MM.1S (cell line): ENCODE data around the gene MT2A.

Experiments
- DNase-seq: peaks from one replicate; pipeline ENCODE4 v3.0.0-alpha.2; 2015
- H2AFZ ChIP-seq: fragments of 300-600 bp; sonication (generic); 2 replicates; pipeline ENCODE4 v1.6.0; 2016; ENCODE audit warnings: antibody characterized with exemption, low read length
- H3F3A ChIP-seq: fragments of 300-600 bp; sonication (generic); 2 replicates; pipeline ENCODE4 v1.6.1; 2016; ENCODE audit warnings: mild to moderate bottlenecking, antibody characterized with exemption, low read length, moderate library complexity, mixed read lengths; ENCODE audit not compliant: insufficient read depth
- H3K27ac ChIP-seq: fragments of 300-600 bp; sonication (generic); 2 replicates; pipeline ENCODE4 v1.5.1; 2016; ENCODE audit warnings: mild to moderate bottlenecking, low read length
- H3K27me3 ChIP-seq: fragments of 300-600 bp; sonication (generic); replicated peaks from 2 replicates; pipeline ENCODE4 v1.6.0; 2016; ENCODE audit warnings: low read length; ENCODE audit not compliant: insufficient read depth
- H3K36me3 ChIP-seq: fragments of 300-600 bp; sonication (generic); replicated peaks from 2 replicates; pipeline ENCODE4 v1.6.1; 2016; ENCODE audit warnings: mild to moderate bottlenecking, low read length, mixed read lengths; ENCODE audit not compliant: insufficient read depth
- H3K4me1 ChIP-seq: fragments of 300-600 bp; sonication (generic); 2 replicates; pipeline ENCODE4 v1.6.1; 2016; ENCODE audit warnings: low read length, mixed read lengths
- H3K4me2 ChIP-seq: fragments of 300-600 bp; sonication (generic); 2 replicates; pipeline ENCODE4 v1.6.0; 2016; ENCODE audit warnings: low read depth, low read length
- H3K4me3 ChIP-seq: fragments of 300-600 bp; sonication (generic); 2 replicates; pipeline ENCODE4 v1.5.1; 2016; ENCODE audit warnings: low read length, mixed read lengths
- H3K79me2 ChIP-seq: fragments of 300-600 bp; sonication (generic); 2 replicates; pipeline ENCODE4 v1.6.1; 2016; ENCODE audit warnings: mixed run types, low read length, mixed read lengths
- H3K9ac ChIP-seq: fragments of 300-600 bp; sonication (generic); 2 replicates; pipeline ENCODE4 v1.6.1; 2016; ENCODE audit warnings: low read length, mixed read lengths
- H3K9me2 ChIP-seq: fragments of 300-600 bp; sonication (generic); replicated peaks from 2 replicates; pipeline ENCODE4 v1.6.1; 2016; ENCODE audit warnings: mild to moderate bottlenecking, low read length, mixed read lengths; ENCODE audit not compliant: insufficient read depth
- H3K9me3 ChIP-seq: fragments of 300-600 bp; sonication (generic); replicated peaks from 2 replicates; pipeline ENCODE4 v1.6.1; 2016; ENCODE audit warnings: mild to moderate bottlenecking, low read length, mixed read lengths; ENCODE audit not compliant: insufficient read depth
- H4K20me1 ChIP-seq: fragments of 300-600 bp; sonication (generic); 2 replicates; pipeline ENCODE4 v1.6.1; 2016; ENCODE audit warnings: mild to moderate bottlenecking, low read length, moderate library complexity, mixed read lengths; ENCODE audit not compliant: insufficient read depth
- CTCF ChIP-seq: fragments of 300-600 bp; sonication (generic); IDR thresholded peaks from 2 replicates; pipeline ENCODE4 v1.5.1; 2016; ENCODE audit warnings: antibody characterized with exemption, low read length, mixed read lengths
- EZH2 ChIP-seq: fragments of 300-600 bp; sonication (generic); optimal IDR thresholded peaks from 2 replicates; pipeline ENCODE3; 2017; ENCODE audit warnings: low read depth, mild to moderate bottlenecking, antibody characterized with exemption, low read length, mixed read lengths
- EZH2phosphoT487 ChIP-seq: fragments of 300-600 bp; sonication (generic); IDR thresholded peaks from 2 replicates; pipeline ENCODE4 v1.6.1; 2018; ENCODE audit warnings: antibody characterized with exemption, low read length

Gene MT2A

GRCh38 chr16:56584276-56584675, 24.1 kb upstream of the MT2A start:
- peaks cover 25% of the 10 kb centered on the region for H3K27me3 ChIP-seq
- no peak overlapping the region for H3K27ac ChIP-seq
- no peak overlapping the region for H3K9ac ChIP-seq
- H3F3A ChIP-seq = no peaks in the 10 kb centered on the region
- H3K4me2 ChIP-seq = no peak overlapping the region
- H3K9me2 ChIP-seq = no peaks in the 10 kb centered on the region
- no peak for TF ChIP-seq CTCF
- TF ChIP-seq EZH2phosphoT487 = no peak
- no peak for TF ChIP-seq EZH2
- H2AFZ ChIP-seq = no peak overlapping the region
- no peaks in the 10 kb centered on the region for H3K79me2 ChIP-seq
- H3K36me3 ChIP-seq = no peaks in the 10 kb centered on the region
- no peak overlapping the region for H3K4me3 ChIP-seq
- DNase-seq = no peak
- no peaks in the 10 kb centered on the region for H3K9me3 ChIP-seq
- no peaks in the 10 kb centered on the region for H3K4me1 ChIP-seq
- H4K20me1 ChIP-seq = no peaks in the 10 kb centered on the region

DNA sequence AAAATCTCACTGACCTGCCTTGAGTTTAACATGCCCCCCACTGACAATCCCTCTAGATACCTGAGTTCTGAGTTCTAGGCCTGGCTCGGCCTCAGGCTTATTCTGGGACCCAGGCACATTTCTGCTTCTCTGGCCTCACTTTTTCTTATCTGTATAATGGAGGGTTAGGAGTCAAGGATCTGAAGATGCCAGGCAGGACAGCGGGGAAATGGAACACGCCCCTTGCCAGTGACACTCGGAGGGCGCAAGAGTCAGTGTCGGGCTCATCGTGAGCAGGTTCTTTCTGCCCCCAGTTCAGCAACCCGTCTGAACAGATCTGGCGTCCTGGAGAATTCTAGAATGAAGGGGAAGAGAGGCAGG, 19.6 kb upstream of the MT2A start:
- no peak for DNase-seq
- H3K9me3 ChIP-seq = no peaks in the 10 kb centered on the region
- H3K27me3 ChIP-seq = peaks cover 29% of the 10 kb centered on the region
- no peak overlapping the region for H3K27ac ChIP-seq
- no peaks in the 10 kb centered on the region for H3K4me1 ChIP-seq
- no peak overlapping the region for H2AFZ ChIP-seq
- H3K36me3 ChIP-seq = no peaks in the 10 kb centered on the region
- no peaks in the 10 kb centered on the region for H3F3A ChIP-seq
- no peaks in the 10 kb centered on the region for H3K79me2 ChIP-seq
- H3K9me2 ChIP-seq = no peaks in the 10 kb centered on the region
- no peak overlapping the region for H3K4me3 ChIP-seq
- no peak overlapping the region for H3K4me2 ChIP-seq
- H4K20me1 ChIP-seq = no peaks in the 10 kb centered on the region
- H3K9ac ChIP-seq = no peak overlapping the region
- TF ChIP-seq CTCF = no peak
- no peak for TF ChIP-seq EZH2phosphoT487
- no peak for TF ChIP-seq EZH2

GRCh38 chr16:56589141-56590039, 19.0 kb upstream of the MT2A start, which contains the start of gene MT3:
MT3 (plus strand) TSS chr16:56589528; CDS start chr16:56589591, 63 bp downstream.
- H3F3A ChIP-seq = no peaks in the 10 kb centered on the region
- H4K20me1 ChIP-seq = no peaks in the 10 kb centered on the region
- H3K4me3 ChIP-seq = no peak within 1 kb of the TSS
- H3K9ac ChIP-seq = no peak within 1 kb of the TSS
- H3K27me3 ChIP-seq = peaks cover 29% of the 10 kb centered on the region
- no peak within 1 kb of the TSS for H2AFZ ChIP-seq
- H3K9me3 ChIP-seq = no peaks in the 10 kb centered on the region
- H3K9me2 ChIP-seq = no peaks in the 10 kb centered on the region
- H3K27ac ChIP-seq = no peak within 1 kb of the TSS
- no peak for DNase-seq
- TF ChIP-seq EZH2 (no peak), CTCF (no peak), EZH2phosphoT487 (no peak)
- no peaks in the 10 kb centered on the region for H3K4me1 ChIP-seq
- H3K4me2 ChIP-seq = peak within 1 kb of the TSS; percentile 12; the same call in 1 of the 2 replicates
- no peaks in the 10 kb centered on the region for H3K36me3 ChIP-seq
- no peaks in the 10 kb centered on the region for H3K79me2 ChIP-seq
